ENCODE results near the gene MDP1.

- TF ChIP-seq POLR2A (IDR thresholded peaks at IDR 0.05; ENCODE audit: low read depth, low read length): peak; percentile 64
- TF ChIP-seq TAF1 (IDR thresholded peaks at IDR 0.05; ENCODE audit: borderline replicate concordance, low read depth, low read length): no peak
Observed at GRCh38 chr14:24181371-24182077, 34.3 kb downstream of the MDP1 start.

Measured in GM12892 (cell line).